GM12865 (cell line): ENCODE measurements around the gene SLC1A4.

ENCODE experiments used
- DNase-seq: peaks from one replicate; pipeline ENCODE4 v3.0.0; 2010; ENCODE audit warnings: low read depth
- H3K4me3 ChIP-seq: 2 replicates; pipeline ENCODE4 v1.5.1; 2011; ENCODE audit warnings: mild to moderate bottlenecking, low read depth, low read length, control low read depth
- CTCF ChIP-seq: IDR thresholded peaks from 2 replicates; pipeline ENCODE4 v1.5.1; 2011; ENCODE audit warnings: low read length, control low read depth, low read depth, inconsistent platforms; ENCODE audit not compliant: insufficient read depth; ENCODE audit errors: missing control alignments

The SLC1A4 gene

DNA sequence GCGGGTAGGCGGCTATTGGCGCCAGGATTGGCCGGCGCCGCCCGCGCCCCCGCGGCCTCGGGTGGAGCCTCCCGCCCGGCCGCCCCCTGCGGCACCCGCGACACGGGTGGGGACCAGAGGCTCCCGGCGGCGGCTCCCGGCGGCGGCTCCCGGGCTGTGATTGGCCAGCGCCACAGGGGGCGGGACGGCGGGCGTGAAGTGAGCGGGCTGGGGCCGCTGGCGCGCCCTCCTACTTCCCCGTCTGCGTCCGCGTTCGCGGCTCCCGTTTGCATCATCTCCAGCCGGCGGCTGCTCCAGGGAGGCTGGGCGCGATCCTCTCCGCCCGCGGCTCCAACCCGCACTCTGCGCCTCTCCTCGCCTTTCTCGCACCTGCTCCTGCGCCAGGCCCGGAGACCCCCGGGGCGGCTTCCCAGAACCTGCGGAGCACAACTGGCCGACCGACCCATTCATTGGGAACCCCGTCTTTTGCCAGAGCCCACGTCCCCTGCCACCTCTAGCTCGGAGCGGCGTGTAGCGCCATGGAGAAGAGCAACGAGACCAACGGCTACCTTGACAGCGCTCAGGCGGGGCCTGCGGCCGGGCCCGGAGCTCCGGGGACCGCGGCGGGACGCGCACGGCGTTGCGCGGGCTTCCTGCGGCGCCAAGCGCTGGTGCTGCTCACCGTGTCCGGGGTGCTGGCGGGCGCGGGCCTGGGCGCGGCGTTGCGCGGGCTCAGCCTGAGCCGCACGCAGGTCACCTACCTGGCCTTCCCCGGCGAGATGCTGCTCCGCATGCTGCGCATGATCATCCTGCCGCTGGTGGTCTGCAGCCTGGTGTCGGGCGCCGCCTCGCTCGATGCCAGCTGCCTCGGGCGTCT is at the start of gene SLC1A4:
TSS of gene SLC1A4 (plus strand) at position 274 of the 856 bp plus-strand sequence. CDS start at position 519, 245 bp downstream.
- H3K4me3 ChIP-seq = peak within 1 kb of the TSS; percentile 88
- DNase-seq = peak; percentile 93
- TF ChIP-seq CTCF = no peak

GRCh38 chr2:64941143-64941542 is 48.1 kb upstream of the SLC1A4 start:
- H3K4me3 ChIP-seq = no peak overlapping the region
- no peak for DNase-seq
- no peak for TF ChIP-seq CTCF

DNA sequence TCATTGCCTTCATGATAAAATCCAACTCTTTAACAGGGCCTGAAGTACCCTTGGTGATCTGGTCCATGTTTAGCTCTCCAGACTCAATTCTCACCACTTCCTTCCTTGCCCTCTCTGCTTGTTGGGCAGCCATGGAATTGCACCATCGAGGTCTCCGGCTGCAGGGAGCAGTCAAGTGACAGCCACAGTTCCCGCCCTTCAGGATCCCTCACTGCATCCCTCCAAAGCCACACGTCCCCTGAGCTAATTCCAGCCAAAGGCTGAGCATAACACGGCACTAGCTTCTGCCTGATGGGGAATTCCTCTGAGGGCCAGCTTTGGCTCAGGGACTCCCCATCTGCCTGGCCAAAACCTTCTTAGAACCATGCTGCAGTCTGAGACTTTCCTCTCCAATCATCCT is 47.4 kb upstream of the SLC1A4 start:
- no peak overlapping the region for H3K4me3 ChIP-seq
- peak; percentile 45 for DNase-seq
- no peak for TF ChIP-seq CTCF

DNA sequence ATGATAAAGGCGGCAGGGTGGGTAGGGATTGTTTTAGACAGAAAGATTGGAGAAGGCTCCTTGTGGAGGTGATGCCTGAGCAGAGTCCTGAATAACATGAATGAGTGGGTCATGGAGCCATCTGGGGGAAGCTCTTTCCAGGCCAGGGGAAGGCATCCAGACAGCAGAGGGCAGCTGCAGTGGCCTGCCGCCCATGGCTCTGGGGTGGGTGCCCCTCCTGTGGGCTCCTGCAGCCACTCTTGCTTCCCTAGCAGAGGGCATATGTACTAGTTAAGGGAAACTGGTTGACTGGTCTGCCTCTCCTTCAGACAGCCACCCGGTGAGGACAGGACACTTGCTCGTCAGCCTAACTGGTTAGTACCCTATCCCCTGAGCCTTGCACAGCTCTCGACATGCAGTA is 46.5 kb upstream of the SLC1A4 start:
- no peak overlapping the region for H3K4me3 ChIP-seq
- TF ChIP-seq CTCF = no peak
- no peak for DNase-seq

DNA sequence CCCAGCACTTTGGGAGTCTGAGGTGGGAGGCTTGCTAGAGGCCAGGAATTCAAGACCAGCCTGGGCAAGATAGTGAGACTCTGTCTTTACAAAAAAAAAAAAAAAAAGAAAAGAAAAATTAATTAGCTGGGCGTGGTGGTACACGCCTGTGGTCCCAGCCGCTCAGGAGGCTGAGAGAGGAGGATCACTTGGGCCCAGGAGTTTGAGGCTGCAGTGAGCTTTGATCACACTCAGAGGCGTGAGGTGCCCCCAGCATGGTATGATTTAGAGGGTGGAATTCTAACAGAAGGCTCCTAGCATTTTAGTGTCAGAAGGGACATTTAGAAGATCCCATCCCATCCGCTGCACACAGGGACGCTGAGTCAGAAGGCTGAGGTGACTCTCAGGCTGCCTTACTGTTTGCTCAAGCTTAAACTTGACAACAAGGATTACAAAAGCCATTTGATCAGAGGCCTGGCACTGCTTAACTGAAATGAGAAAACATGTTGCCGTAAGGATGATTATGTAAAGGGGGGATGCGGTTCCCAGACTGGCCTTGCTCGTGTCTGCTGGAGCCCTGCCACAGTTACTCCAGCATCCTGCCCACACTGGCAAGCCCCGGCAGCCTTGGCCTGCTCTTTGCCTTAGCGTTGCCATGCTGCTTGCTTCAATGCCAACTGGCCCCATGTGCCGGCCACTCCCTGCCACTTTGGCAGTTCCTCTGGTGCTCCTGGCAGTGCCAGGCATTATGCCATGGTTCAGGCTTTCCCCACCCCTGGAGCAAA is 45.6 kb upstream of the SLC1A4 start:
- no peak for TF ChIP-seq CTCF
- H3K4me3 ChIP-seq = no peak overlapping the region
- DNase-seq = no peak

GRCh38 chr2:64944484-64944883 is 44.7 kb upstream of the SLC1A4 start:
- H3K4me3 ChIP-seq = no peak overlapping the region
- TF ChIP-seq CTCF = no peak
- DNase-seq = no peak
